HepG2 (cell line): Measurements from ENCODE around the gene SLC2A5. TPM values are rescaled to one million over a fixed set of nuclear protein-coding genes. Genes with fewer than 3 reads are reported as not detected.
A peak's percentile ranks its signal among the peaks of the same experiment; 100 is the strongest.

ENCODE experiments used
- ATAC-seq: fragments of 200-7000 bp; cut with Tn5 transposase; 3 replicates; pipeline ENCODE4 v1.9.1; 2020; ENCODE audit warnings: mild to moderate bottlenecking, moderate library complexity
- BruUV-seq: library from RNA; stranded (reverse); fragments of 400-500 nt; replicated peaks from 2 replicates; lab custom pipeline; 2021; lab: Mats Ljungman, UMichigan
- CTCF ChIA-PET: fragments of 300-600 bp; formaldehyde crosslinking; extraction: SDS; loops from one replicate; lab custom pipeline; 2021; ENCODE audit warnings: low total read pairs, inconsistent platforms, low intra/inter-chr PET ratio; lab: Yijun Ruan, JAX
- POLR2A ChIA-PET: fragments of 350-600 bp; sonication (Branson Sonifier 250); formaldehyde crosslinking; loops from one replicate; lab custom pipeline; 2020; ENCODE audit warnings: antibody characterized with exemption, inconsistent platforms; lab: Yijun Ruan, JAX
- DNase-seq: peaks from one replicate; pipeline ENCODE4 v3.0.0-alpha.2; 2015; ENCODE audit warnings: low spot score
- FAIRE-seq: peaks from 3 replicates; lab custom pipeline; 2011; peaks lifted over from hg19 to GRCh38; lab: Jason Lieb, UNC
- H2AFZ ChIP-seq: one replicate; pipeline ENCODE4 v1.6.1; 2011; ENCODE audit warnings: low read length, inconsistent platforms
- H3K27ac ChIP-seq: fragments of 300-600 bp; 3 replicates; pipeline ENCODE4 v1.8.0; 2011; ENCODE audit warnings: mixed run types, mild to moderate bottlenecking, mixed read lengths, low read length, inconsistent platforms; ENCODE audit not compliant: insufficient read depth; ENCODE audit errors: extremely low read length
- H3K27me3 ChIP-seq, 2 experiments: fragments of 200-600 bp in 1 of 2; 2 replicates in 1 of 2; 3 replicates in 1 of 2; pipeline versions ENCODE4 v1.6.0 to v1.8.0; 2011; ENCODE audit warnings: low read length in 2 of 2, mild to moderate bottlenecking in 2 of 2, moderate library complexity in 2 of 2, inconsistent platforms in 1 of 2; ENCODE audit not compliant: insufficient read depth in 2 of 2, control insufficient read depth in 1 of 2
- H3K36me3 ChIP-seq, 2 experiments: fragments of 200-600 bp in 1 of 2; replicated peaks in 1 of 2; 2 replicates in 1 of 2; 3 replicates in 1 of 2; pipeline versions ENCODE4 v1.5.1 to v1.8.0; 2011; ENCODE audit warnings: low read length in 2 of 2, inconsistent platforms in 1 of 2; ENCODE audit not compliant: insufficient read depth in 2 of 2, control insufficient read depth in 1 of 2
- H3K4me1 ChIP-seq: 2 replicates; pipeline ENCODE4 v1.5.1; 2012; ENCODE audit warnings: low read length, inconsistent platforms; ENCODE audit not compliant: insufficient read depth
- H3K4me2 ChIP-seq: 2 replicates; pipeline ENCODE4 v1.6.0; 2011; ENCODE audit warnings: low read depth, low read length, inconsistent platforms
- H3K4me3 ChIP-seq, 3 experiments: fragments of 200-600 bp in 1 of 3; sonication (generic), shearing (Covaris generic) in 1 of 3; replicated peaks in 1 of 3; 2 replicates each; pipeline ENCODE4 v1.5.1; 2011 to 2016; ENCODE audit warnings: low read length in 3 of 3, inconsistent platforms in 2 of 3, low read depth in 2 of 3, mild to moderate bottlenecking in 2 of 3, control low read depth in 1 of 3, mixed read lengths in 1 of 3; ENCODE audit not compliant: insufficient read depth in 1 of 3
- H3K79me2 ChIP-seq: one replicate; pipeline ENCODE4 v1.6.1; 2011; ENCODE audit warnings: low read length, inconsistent platforms; ENCODE audit not compliant: insufficient read depth
- H3K9ac ChIP-seq: 2 replicates; pipeline ENCODE4 v1.6.0; 2011; ENCODE audit warnings: mild to moderate bottlenecking, low read depth, low read length, inconsistent platforms; ENCODE audit not compliant: insufficient read depth
- H3K9me3 ChIP-seq: 2 replicates; pipeline ENCODE4 v1.5.1; 2012; ENCODE audit warnings: mild to moderate bottlenecking, low read length
- H4K20me1 ChIP-seq: 2 replicates; pipeline ENCODE4 v1.6.0; 2011; ENCODE audit warnings: inconsistent platforms, mild to moderate bottlenecking, low read length, moderate library complexity; ENCODE audit not compliant: insufficient read depth
- KLF16 ChIP-seq, 2 experiments: sonication (generic) in 1 of 2; formaldehyde crosslinking in 1 of 2; IDR thresholded peaks; 2 replicates each; pipeline versions ENCODE4 v1.6.1 to v1.8.0; 2016 to 2023; ENCODE audit warnings: missing genetic modification reagents in 2 of 2, missing compliant biosample characterization in 1 of 2
- PHF8 ChIP-seq: sonication (generic); formaldehyde crosslinking; IDR thresholded peaks from 2 replicates; pipeline ENCODE4 v1.5.0; 2020; ENCODE audit warnings: missing genetic modification reagents
- ZNF431 ChIP-seq: sonication (generic); formaldehyde crosslinking; IDR thresholded peaks from 2 replicates; pipeline ENCODE4 v1.9.0; 2022; ENCODE audit warnings: missing genetic modification reagents, low read depth, mild to moderate bottlenecking, borderline replicate concordance
- ZNF776 ChIP-seq: sonication (generic); formaldehyde crosslinking; IDR thresholded peaks from 2 replicates; pipeline ENCODE4 v1.4.0; 2020; ENCODE audit warnings: mild to moderate bottlenecking, missing genetic modification reagents
- WGBS: methylation state at CpG from one replicate; pipeline ENCODE4 v1.1.6; 2017; ENCODE audit warnings: low lambda C conversion rate; 5-methylcytosine and 5-hydroxymethylcytosine counted together
- in situ Hi-C: cut with HindIII; loops from 2 replicates; pipeline ENCODE4 v1.10.0; 2017; ENCODE audit warnings: low pct_unique_long_range_greater_than_20kb; ENCODE audit not compliant: extremely low pct_ligation_motif_present
- intact Hi-C: fragments of 100-400 bp; cut with micrococcal nuclease; formaldehyde crosslinking; loops from one replicate; pipeline ENCODE4 v1.10.0; 2022; ENCODE audit not compliant: unreplicated experiment
- polyA plus RNA-seq, 8 experiments: library from polyadenylated mRNA; depleted of rRNA in 3 of 8; stranded (reverse) in 7 of 8; unstranded in 1 of 8; fragments of >200 nt; fragmentation: Illumina TruSeq in 4 of 8; extraction: Trizol in 4 of 8; gene quantifications; 2 replicates each; pipeline versions ENCODE4 v1.2.1 to v1.2.3, GENCODE V29; 2011 to 2016; ENCODE audit warnings: low read depth in 4 of 8, missing spikeins in 1 of 8, mixed read lengths in 1 of 8; ENCODE audit not compliant: insufficient read depth in 1 of 8
- total RNA-seq, 5 experiments: library from RNA; depleted of rRNA; stranded (reverse); fragments of >200 nt; fragmentation: Illumina TruSeq; extraction: Trizol; gene quantifications; 2 replicates each; pipeline ENCODE4 v1.2.3, GENCODE V29; 2016; ENCODE audit warnings: low read depth in 1 of 5
- TF ChIP-seq, protein P1 (sequence below): sonication (generic); formaldehyde crosslinking; IDR thresholded peaks from 2 replicates; pipeline ENCODE4 v1.5.1; 2020; ENCODE audit warnings: missing genetic modification reagents, mild to moderate bottlenecking, borderline replicate concordance
- TF ChIP-seq, protein P2 (sequence below): sonication (generic); formaldehyde crosslinking; IDR thresholded peaks from 2 replicates; pipeline ENCODE4 v1.4.0; 2020; ENCODE audit warnings: missing genetic modification reagents

The SLC2A5 gene
- total and polyA plus RNA-seq, 2 of the 13 experiments (the other 11 are each of a cell fraction or from before 2014, with no cell fraction given): 0.04 to 0.54 TPM

DNA sequence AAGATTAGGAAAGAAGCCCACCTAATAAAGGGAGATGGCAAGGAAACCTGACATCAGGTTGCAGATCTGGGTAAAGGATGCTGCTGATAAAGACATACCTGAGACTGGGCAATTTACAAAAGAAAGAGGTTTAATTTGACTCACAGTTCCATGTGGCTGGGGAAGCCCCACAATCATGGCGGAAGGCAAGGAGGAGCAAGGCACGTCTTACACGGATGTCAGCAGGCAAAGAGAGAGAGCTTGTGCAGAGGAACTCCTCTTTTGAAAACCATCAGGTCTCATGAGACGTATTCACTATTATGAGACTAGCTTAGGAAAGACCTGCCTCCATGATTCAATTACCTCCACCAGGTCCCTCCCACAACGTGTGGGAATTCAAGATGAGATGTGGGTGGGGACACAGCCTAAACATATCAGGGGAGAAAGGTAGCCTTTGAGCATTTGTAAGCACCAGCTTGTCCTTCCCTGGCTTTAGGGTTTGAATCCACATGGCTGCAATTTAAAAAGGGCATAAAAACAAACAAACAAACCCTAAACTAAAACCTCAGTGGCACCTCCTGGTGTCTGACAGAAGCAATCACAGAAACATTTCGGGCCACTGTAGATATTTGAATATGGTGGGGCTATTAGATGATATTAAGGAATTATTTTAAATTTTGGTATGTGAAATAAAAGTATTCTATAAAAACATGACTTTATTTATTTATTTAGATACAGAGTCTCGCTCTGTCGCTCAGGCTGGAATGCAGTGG, 76.3 kb downstream of the SLC2A5 start:
- H3K4me3 ChIP-seq: no peak overlapping the region
- H3K4me2 ChIP-seq: no peak overlapping the region
- H3K9me3 ChIP-seq: no peaks in the 10 kb centered on the region
- H3K27ac ChIP-seq: no peak overlapping the region
- no TSS peak for BruUV-seq
- H3K27me3 ChIP-seq: no peaks in the 10 kb centered on the region
- no peaks in the 10 kb centered on the region for H4K20me1 ChIP-seq
- DNase-seq (no peak), FAIRE-seq (no peak), ATAC-seq (no peak)
- intact Hi-C loops: no loop called here
- no peaks in the 10 kb centered on the region for H3K36me3 ChIP-seq
- H3K79me2 ChIP-seq: no peaks in the 10 kb centered on the region
- H2AFZ ChIP-seq: no peak overlapping the region
- H3K9ac ChIP-seq: no peak overlapping the region
- CTCF ChIA-PET: no interaction called here
- 73% methylated on average over 8 of the region's 8 CpGs for WGBS
- POLR2A ChIA-PET: no interaction called here
- in situ Hi-C loops: no loop called here
- H3K4me1 ChIP-seq: peaks cover 57% of the 10 kb centered on the region
- TF ChIP-seq ZNF776 (CRISPR knock-in tag) (no peak), KLF16 (CRISPR knock-in tag; IDR thresholded peaks at IDR 0.05) (no peak), PHF8 (CRISPR knock-in tag) (no peak), ZNF431 (CRISPR knock-in tag) (peak; percentile 98)
- TF ChIP-seq, protein P1, sequence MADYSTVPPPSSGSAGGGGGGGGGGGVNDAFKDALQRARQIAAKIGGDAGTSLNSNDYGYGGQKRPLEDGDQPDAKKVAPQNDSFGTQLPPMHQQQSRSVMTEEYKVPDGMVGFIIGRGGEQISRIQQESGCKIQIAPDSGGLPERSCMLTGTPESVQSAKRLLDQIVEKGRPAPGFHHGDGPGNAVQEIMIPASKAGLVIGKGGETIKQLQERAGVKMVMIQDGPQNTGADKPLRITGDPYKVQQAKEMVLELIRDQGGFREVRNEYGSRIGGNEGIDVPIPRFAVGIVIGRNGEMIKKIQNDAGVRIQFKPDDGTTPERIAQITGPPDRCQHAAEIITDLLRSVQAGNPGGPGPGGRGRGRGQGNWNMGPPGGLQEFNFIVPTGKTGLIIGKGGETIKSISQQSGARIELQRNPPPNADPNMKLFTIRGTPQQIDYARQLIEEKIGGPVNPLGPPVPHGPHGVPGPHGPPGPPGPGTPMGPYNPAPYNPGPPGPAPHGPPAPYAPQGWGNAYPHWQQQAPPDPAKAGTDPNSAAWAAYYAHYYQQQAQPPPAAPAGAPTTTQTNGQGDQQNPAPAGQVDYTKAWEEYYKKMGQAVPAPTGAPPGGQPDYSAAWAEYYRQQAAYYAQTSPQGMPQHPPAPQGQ (CRISPR knock-in tag): no peak
- TF ChIP-seq, protein P2, sequence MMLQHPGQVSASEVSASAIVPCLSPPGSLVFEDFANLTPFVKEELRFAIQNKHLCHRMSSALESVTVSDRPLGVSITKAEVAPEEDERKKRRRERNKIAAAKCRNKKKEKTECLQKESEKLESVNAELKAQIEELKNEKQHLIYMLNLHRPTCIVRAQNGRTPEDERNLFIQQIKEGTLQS (CRISPR knock-in tag): no peak
